Cardiac muscle cell (in vitro differentiated cells and primary cell): ENCODE measurements around the gene LGALS1. TPM values are rescaled to one million over a fixed set of nuclear protein-coding genes. Genes with fewer than 3 reads are reported as not detected.
A peak's percentile ranks its signal among the peaks of the same experiment; 100 is the strongest.

ENCODE experiments used
- DNase-seq, 2 donors: peaks; one replicate each; pipeline versions ENCODE4 v3.0.0 to v3.0.0-alpha.2; 2010 to 2017; ENCODE audit warnings: low read depth in 1 of 2, low spot score in 1 of 2
- H3K27ac ChIP-seq: fragments of 200-600 bp; sonication (generic); 2 replicates; pipeline ENCODE4 v1.5.1; 2016
- H3K27me3 ChIP-seq: fragments of 200-600 bp; sonication (generic); 2 replicates; pipeline ENCODE4 v1.6.0; 2016; ENCODE audit warnings: control low read depth
- H3K36me3 ChIP-seq: fragments of 200-600 bp; sonication (generic); 2 replicates; pipeline ENCODE4 v1.5.1; 2016; ENCODE audit warnings: control low read depth
- H3K4me1 ChIP-seq: fragments of 200-600 bp; sonication (generic); 2 replicates; pipeline ENCODE4 v1.8.1; 2017; ENCODE audit warnings: low read depth, mild to moderate bottlenecking, mixed run types
- H3K4me3 ChIP-seq: fragments of 200-600 bp; sonication (generic); 2 replicates; pipeline ENCODE4 v1.5.1; 2016; ENCODE audit warnings: mild to moderate bottlenecking
- H3K9me3 ChIP-seq: fragments of 200-600 bp; sonication (generic); 2 replicates; pipeline ENCODE4 v1.5.1; 2017; ENCODE audit warnings: low read depth, mild to moderate bottlenecking, control low read depth
- polyA plus RNA-seq: library from polyadenylated mRNA; unstranded; fragments of >200 nt; fragmentation: Nextera tagmentation; extraction: Ambion mirVana; gene quantifications from 2 replicates; pipeline ENCODE4 v1.2.1, GENCODE V29; 2016
- total RNA-seq: library from RNA; depleted of rRNA; stranded (reverse); fragments of >200 nt; gene quantifications from 2 replicates; pipeline ENCODE4 v1.2.3, GENCODE V29; 2016
- TF ChIP-seq, protein P1 (sequence below): IDR thresholded peaks from 2 replicates; pipeline ENCODE4 v1.5.1; 2012; ENCODE audit warnings: low read depth, mild to moderate bottlenecking, low read length

The LGALS1 gene
- total and polyA plus RNA-seq, 2 experiments from 2014 or later = 8.1 to 24.5 TPM

- H3K27ac ChIP-seq = no peak overlapping the region
- H3K4me1 ChIP-seq = peaks cover 1% of the 10 kb centered on the region
- no peaks in the 10 kb centered on the region for H3K9me3 ChIP-seq
- no peak overlapping the region for H3K4me3 ChIP-seq
- no peaks in the 10 kb centered on the region for H3K36me3 ChIP-seq
- no peak for DNase-seq
- TF ChIP-seq, protein P1, sequence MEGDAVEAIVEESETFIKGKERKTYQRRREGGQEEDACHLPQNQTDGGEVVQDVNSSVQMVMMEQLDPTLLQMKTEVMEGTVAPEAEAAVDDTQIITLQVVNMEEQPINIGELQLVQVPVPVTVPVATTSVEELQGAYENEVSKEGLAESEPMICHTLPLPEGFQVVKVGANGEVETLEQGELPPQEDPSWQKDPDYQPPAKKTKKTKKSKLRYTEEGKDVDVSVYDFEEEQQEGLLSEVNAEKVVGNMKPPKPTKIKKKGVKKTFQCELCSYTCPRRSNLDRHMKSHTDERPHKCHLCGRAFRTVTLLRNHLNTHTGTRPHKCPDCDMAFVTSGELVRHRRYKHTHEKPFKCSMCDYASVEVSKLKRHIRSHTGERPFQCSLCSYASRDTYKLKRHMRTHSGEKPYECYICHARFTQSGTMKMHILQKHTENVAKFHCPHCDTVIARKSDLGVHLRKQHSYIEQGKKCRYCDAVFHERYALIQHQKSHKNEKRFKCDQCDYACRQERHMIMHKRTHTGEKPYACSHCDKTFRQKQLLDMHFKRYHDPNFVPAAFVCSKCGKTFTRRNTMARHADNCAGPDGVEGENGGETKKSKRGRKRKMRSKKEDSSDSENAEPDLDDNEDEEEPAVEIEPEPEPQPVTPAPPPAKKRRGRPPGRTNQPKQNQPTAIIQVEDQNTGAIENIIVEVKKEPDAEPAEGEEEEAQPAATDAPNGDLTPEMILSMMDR = no peak
- H3K27me3 ChIP-seq = no peaks in the 10 kb centered on the region
Measured at GRCh38 chr22:37681001-37681424, 5.6 kb downstream of the LGALS1 start.

- peak; percentile 79 to 85 for DNase-seq
- TF ChIP-seq, protein P1 = peak; percentile 94
- no peaks in the 10 kb centered on the region for H3K27me3 ChIP-seq
Measured at GRCh38 chr22:37681556-37682049, 6.2 kb downstream of the LGALS1 start.

DNA sequence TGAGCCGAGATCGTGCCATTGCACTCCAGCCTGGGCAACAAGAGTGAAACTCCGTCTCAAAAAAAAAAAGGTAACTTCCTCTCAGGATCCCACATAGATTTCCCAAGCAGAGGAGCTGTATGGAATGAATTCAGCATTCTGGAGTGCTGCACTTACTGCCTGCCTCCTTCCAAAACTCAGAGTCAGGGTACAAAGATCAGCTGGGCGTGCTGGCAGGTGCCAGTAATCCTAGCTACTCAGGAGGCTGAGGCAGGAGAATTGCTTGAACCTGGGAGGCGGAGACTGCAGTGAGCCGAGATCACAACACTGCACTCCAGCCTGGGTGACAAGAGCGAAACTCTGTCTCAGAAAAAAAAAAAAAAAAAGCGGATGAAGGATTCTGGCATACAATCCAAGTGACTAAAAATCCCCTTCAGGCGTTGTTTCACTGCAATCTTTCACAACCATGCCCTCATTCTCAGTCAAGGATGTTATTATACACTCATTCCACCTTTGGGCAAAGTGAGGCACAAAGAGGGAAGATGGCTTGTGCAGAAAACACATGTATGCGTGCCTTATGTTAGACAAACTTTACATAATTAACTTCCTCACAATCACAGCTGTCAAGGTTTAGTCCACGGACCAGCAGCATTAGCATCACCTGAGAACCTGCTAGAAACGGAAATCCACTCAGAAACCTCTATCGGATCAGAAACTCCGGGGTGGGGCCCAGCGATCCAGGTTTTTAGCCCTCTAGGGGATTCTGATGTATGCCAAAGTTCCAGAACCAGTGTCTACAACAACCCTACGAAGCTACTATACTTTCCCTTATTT, 9.6 kb downstream of the LGALS1 start:
- TF ChIP-seq, protein P1 = no peak
- no peak for DNase-seq
- Histone ChIP-seq H3K27me3 (no peaks in the 10 kb centered on the region), H3K4me1 (no peaks in the 10 kb centered on the region), H3K9me3 (no peaks in the 10 kb centered on the region), H3K36me3 (no peaks in the 10 kb centered on the region), H3K27ac (no peak overlapping the region), H3K4me3 (no peak overlapping the region)

More at GRCh38 chr22:37681556-37682049, 6.2 kb downstream of the LGALS1 start:
- Histone ChIP-seq H3K4me3 (no peak overlapping the region), H3K9me3 (no peaks in the 10 kb centered on the region), H3K36me3 (no peaks in the 10 kb centered on the region), H3K4me1 (no peaks in the 10 kb centered on the region), H3K27ac (no peak overlapping the region)

GRCh38 chr22:37686002-37686982, 10.9 kb downstream of the LGALS1 start, which contains the start of gene NOL12:
Gene NOL12 (plus strand): TSS chr22:37686343. CDS start chr22:37686393, 50 bp downstream.
- H3K36me3 ChIP-seq = no peaks in the 10 kb centered on the region
- TF ChIP-seq, protein P1 = no peak
- peak; percentile 91 to 93 for DNase-seq
- H3K27ac ChIP-seq = peak within 1 kb of the TSS; percentile 90
- no peaks in the 10 kb centered on the region for H3K27me3 ChIP-seq
- H3K9me3 ChIP-seq = no peaks in the 10 kb centered on the region
- H3K4me3 ChIP-seq = peak within 1 kb of the TSS; percentile 89
- no peaks in the 10 kb centered on the region for H3K4me1 ChIP-seq

GRCh38 chr22:37690407-37690806, 15.0 kb downstream of the LGALS1 start:
- TF ChIP-seq, protein P1 = no peak
- no peak for DNase-seq
- no peaks in the 10 kb centered on the region for H3K36me3 ChIP-seq
- no peaks in the 10 kb centered on the region for H3K9me3 ChIP-seq
- no peak overlapping the region for H3K4me3 ChIP-seq
- H3K27ac ChIP-seq = no peak overlapping the region
- H3K4me1 ChIP-seq = no peaks in the 10 kb centered on the region
- H3K27me3 ChIP-seq = no peaks in the 10 kb centered on the region
